DND-41 (cell line): ENCODE results near the gene FAM227B.

Experiments
- ATAC-seq: fragments of 200-7000 bp; cut with Tn5 transposase; 3 replicates; pipeline ENCODE4 v1.9.1; 2021; ENCODE audit warnings: low read depth; ENCODE audit not compliant: insufficient read depth
- DNase-seq: peaks from one replicate; pipeline ENCODE4 v3.0.0-alpha.2; 2020
- H2AFZ ChIP-seq: 2 replicates; pipeline ENCODE4 v1.6.0; 2012; ENCODE audit warnings: low read depth, low read length
- H3K27ac ChIP-seq: 2 replicates; pipeline ENCODE4 v1.5.1; 2012; ENCODE audit warnings: low read length, inconsistent platforms
- H3K27me3 ChIP-seq: fragments of 200-600 bp; sonication (generic); 2 replicates; pipeline ENCODE4 v1.6.0; 2012; ENCODE audit warnings: low read length, mild to moderate bottlenecking, inconsistent platforms; ENCODE audit not compliant: insufficient read depth, poor library complexity
- H3K36me3 ChIP-seq: 2 replicates; pipeline ENCODE4 v1.5.1; 2012; ENCODE audit warnings: low read length, inconsistent platforms; ENCODE audit not compliant: insufficient read depth
- H3K4me1 ChIP-seq: 2 replicates; pipeline ENCODE4 v1.5.1; 2012; ENCODE audit warnings: mild to moderate bottlenecking, low read length; ENCODE audit not compliant: insufficient read depth
- H3K4me2 ChIP-seq: 2 replicates; pipeline ENCODE4 v1.6.0; 2012; ENCODE audit warnings: mild to moderate bottlenecking, moderate library complexity, low read length, inconsistent platforms; ENCODE audit not compliant: insufficient read depth
- H3K4me3 ChIP-seq, 2 experiments: fragments of 200-600 bp in 1 of 2; shearing (Covaris generic) in 1 of 2; 2 replicates each; pipeline ENCODE4 v1.5.1; 2012 to 2016; ENCODE audit warnings: inconsistent platforms in 2 of 2, low read length in 2 of 2, mild to moderate bottlenecking in 2 of 2, low read depth in 1 of 2, moderate library complexity in 1 of 2
- H3K79me2 ChIP-seq: 2 replicates; pipeline ENCODE4 v1.6.0; 2012; ENCODE audit warnings: low read length, inconsistent platforms; ENCODE audit not compliant: insufficient read depth
- H3K9ac ChIP-seq: 2 replicates; pipeline ENCODE4 v1.6.0; 2012; ENCODE audit warnings: low read depth, mild to moderate bottlenecking, inconsistent platforms, low read length, moderate library complexity
- H3K9me3 ChIP-seq: 2 replicates; pipeline ENCODE4 v1.5.1; 2012; ENCODE audit warnings: low read length, moderate library complexity, mild to moderate bottlenecking, inconsistent platforms; ENCODE audit not compliant: insufficient read depth, severe bottlenecking
- H4K20me1 ChIP-seq: 2 replicates; pipeline ENCODE4 v1.6.0; 2012; ENCODE audit warnings: low read length; ENCODE audit not compliant: insufficient read depth
- CTCF ChIP-seq: IDR thresholded peaks from 2 replicates; pipeline ENCODE4 v1.5.1; 2012; ENCODE audit warnings: borderline replicate concordance, low read length, moderate library complexity, mild to moderate bottlenecking; ENCODE audit not compliant: poor library complexity, severe bottlenecking; ENCODE audit errors: extremely low read depth
- EZH2 ChIP-seq: IDR thresholded peaks from 3 replicates; pipeline ENCODE4 v1.6.1; 2012; ENCODE audit warnings: borderline replicate concordance, low read depth, mild to moderate bottlenecking, moderate library complexity, low read length, inconsistent platforms; ENCODE audit not compliant: severe bottlenecking

FAM227B gene

GRCh38 chr15:49301562-49301961 is 319.1 kb downstream of the FAM227B start:
- no peak for TF ChIP-seq CTCF
- no peak for TF ChIP-seq EZH2
- no peak overlapping the region for H3K4me3 ChIP-seq
- H3K79me2 ChIP-seq = no peaks in the 10 kb centered on the region
- H3K9me3 ChIP-seq = no peaks in the 10 kb centered on the region
- H3K27ac ChIP-seq = no peak overlapping the region
- H3K36me3 ChIP-seq = peaks cover 27% of the 10 kb centered on the region
- no peaks in the 10 kb centered on the region for H3K4me1 ChIP-seq
- H3K27me3 ChIP-seq = no peaks in the 10 kb centered on the region
- DNase-seq (no peak), ATAC-seq (no peak)
- H4K20me1 ChIP-seq = no peaks in the 10 kb centered on the region
- H3K4me2 ChIP-seq = no peak overlapping the region
- H3K9ac ChIP-seq = no peak overlapping the region
- no peak overlapping the region for H2AFZ ChIP-seq

GRCh38 chr15:49300856-49301255 is 319.8 kb downstream of the FAM227B start:
- TF ChIP-seq EZH2 (no peak), CTCF (no peak)
- Histone ChIP-seq H4K20me1 (no peaks in the 10 kb centered on the region), H3K4me2 (no peak overlapping the region), H3K36me3 (peaks cover 31% of the 10 kb centered on the region), H3K9me3 (no peaks in the 10 kb centered on the region), H3K27me3 (no peaks in the 10 kb centered on the region), H3K4me1 (no peaks in the 10 kb centered on the region), H3K9ac (no peak overlapping the region), H3K4me3 (no peak overlapping the region), H3K27ac (no peak overlapping the region), H2AFZ (no peak overlapping the region), H3K79me2 (no peaks in the 10 kb centered on the region)
- no peak for ATAC-seq
- no peak for DNase-seq

- Histone ChIP-seq H3K79me2 (no peaks in the 10 kb centered on the region), H3K4me3 (no peak overlapping the region), H4K20me1 (no peaks in the 10 kb centered on the region), H3K4me1 (no peaks in the 10 kb centered on the region), H3K27me3 (no peaks in the 10 kb centered on the region), H2AFZ (no peak overlapping the region), H3K4me2 (no peak overlapping the region), H3K9me3 (no peaks in the 10 kb centered on the region), H3K9ac (no peak overlapping the region), H3K36me3 (peaks cover 20% of the 10 kb centered on the region; the same call in 1 of the 2 replicates), H3K27ac (no peak overlapping the region)
- ATAC-seq (no peak), DNase-seq (no peak)
- no peak for TF ChIP-seq CTCF
- TF ChIP-seq EZH2 = no peak
Observed at GRCh38 chr15:49297584-49297983, 323.0 kb downstream of the FAM227B start.

- H4K20me1 ChIP-seq = no peaks in the 10 kb centered on the region
- no peaks in the 10 kb centered on the region for H3K79me2 ChIP-seq
- TF ChIP-seq EZH2 (no peak), CTCF (no peak)
- H3K9ac ChIP-seq = no peak overlapping the region
- H3K27ac ChIP-seq = no peak overlapping the region
- H3K4me1 ChIP-seq = no peaks in the 10 kb centered on the region
- no peak for ATAC-seq
- peaks cover 29% of the 10 kb centered on the region; the same call in 1 of the 2 replicates for H3K36me3 ChIP-seq
- no peak overlapping the region for H3K4me2 ChIP-seq
- no peak for DNase-seq
- H2AFZ ChIP-seq = no peak overlapping the region
- H3K9me3 ChIP-seq = no peaks in the 10 kb centered on the region
- no peak overlapping the region for H3K4me3 ChIP-seq
- H3K27me3 ChIP-seq = no peaks in the 10 kb centered on the region
Observed at GRCh38 chr15:49296258-49296657, 324.4 kb downstream of the FAM227B start.
